H9 (cell line): ENCODE data around the gene TATDN2. TPM values are rescaled to one million over a fixed set of nuclear protein-coding genes. Genes with fewer than 3 reads are reported as not detected.

Source experiments
- DNase-seq: peaks from one replicate; pipeline ENCODE4 v3.0.0-alpha.2; 2017
- H2AFZ ChIP-seq: one replicate; pipeline ENCODE4 v1.6.1; 2013; ENCODE audit warnings: mild to moderate bottlenecking, low read length, control low read depth, moderate library complexity
- H2AK5ac ChIP-seq: 2 replicates; pipeline ENCODE4 v1.6.1; 2013; ENCODE audit warnings: low read length, control low read depth, mixed read lengths; ENCODE audit not compliant: insufficient read length
- H2BK120ac ChIP-seq: one replicate; pipeline ENCODE4 v1.6.1; 2013; ENCODE audit warnings: low read depth, mild to moderate bottlenecking, low read length, control low read depth, inconsistent platforms; ENCODE audit not compliant: poor library complexity, severe bottlenecking
- H2BK12ac ChIP-seq: 2 replicates; pipeline ENCODE4 v1.6.1; 2013; ENCODE audit warnings: low read length, control low read depth, mixed read lengths, low read depth; ENCODE audit not compliant: insufficient read length
- H2BK15ac ChIP-seq: 2 replicates; pipeline ENCODE4 v1.6.1; 2013; ENCODE audit warnings: low read depth, low read length, control low read depth
- H2BK20ac ChIP-seq: one replicate; pipeline ENCODE4 v1.6.1; 2013; ENCODE audit warnings: low read depth, mild to moderate bottlenecking, low read length, control low read depth, inconsistent platforms; ENCODE audit not compliant: poor library complexity, severe bottlenecking
- H2BK5ac ChIP-seq: 2 replicates; pipeline ENCODE4 v1.6.1; 2013; ENCODE audit warnings: low read length, control low read depth, mixed read lengths; ENCODE audit not compliant: insufficient read length
- H3K14ac ChIP-seq: 2 replicates; pipeline ENCODE4 v1.6.1; 2013; ENCODE audit warnings: low read length, control low read depth; ENCODE audit not compliant: insufficient read depth
- H3K18ac ChIP-seq: 2 replicates; pipeline ENCODE4 v1.6.1; 2013; ENCODE audit warnings: low read depth, mild to moderate bottlenecking, mixed read lengths, low read length, control low read depth; ENCODE audit not compliant: insufficient read length
- H3K23ac ChIP-seq: 2 replicates; pipeline ENCODE4 v1.6.1; 2013; ENCODE audit warnings: low read length, control low read depth, mixed read lengths, low read depth; ENCODE audit not compliant: insufficient read length
- H3K23me2 ChIP-seq: 2 replicates; pipeline ENCODE4 v1.6.1; 2013; ENCODE audit warnings: low read depth, mild to moderate bottlenecking, mixed read lengths, low read length, control low read depth; ENCODE audit not compliant: insufficient read length, poor library complexity, severe bottlenecking
- H3K27ac ChIP-seq: 2 replicates; pipeline ENCODE4 v1.5.1; 2013; ENCODE audit warnings: low read length, control low read depth, mixed read lengths, low read depth; ENCODE audit not compliant: insufficient read length
- H3K27me3 ChIP-seq: 2 replicates; pipeline ENCODE4 v1.6.1; 2013; ENCODE audit warnings: low read length, control low read depth, inconsistent platforms; ENCODE audit not compliant: insufficient read depth
- H3K4ac ChIP-seq: 2 replicates; pipeline ENCODE4 v1.6.1; 2013; ENCODE audit warnings: low read depth, mild to moderate bottlenecking, control low read depth, inconsistent platforms, low read length, moderate library complexity
- H3K4me1 ChIP-seq: 2 replicates; pipeline ENCODE4 v1.6.1; 2013; ENCODE audit warnings: low read length, control low read depth, inconsistent platforms; ENCODE audit not compliant: insufficient read depth
- H3K4me2 ChIP-seq: 2 replicates; pipeline ENCODE4 v1.6.1; 2013; ENCODE audit warnings: low read length, control low read depth, mixed read lengths; ENCODE audit not compliant: insufficient read length, insufficient read depth
- H3K56ac ChIP-seq: 2 replicates; pipeline ENCODE4 v1.6.1; 2013; ENCODE audit warnings: low read depth, mild to moderate bottlenecking, mixed read lengths, low read length, control low read depth; ENCODE audit not compliant: insufficient read length
- H3K79me1 ChIP-seq: 2 replicates; pipeline ENCODE4 v1.6.1; 2013; ENCODE audit warnings: low read depth, mild to moderate bottlenecking, moderate library complexity, low read length, control low read depth, inconsistent platforms; ENCODE audit not compliant: insufficient read depth, poor library complexity, severe bottlenecking
- H3K79me2 ChIP-seq: 2 replicates; pipeline ENCODE4 v1.6.1; 2013; ENCODE audit warnings: low read length, control low read depth, inconsistent platforms; ENCODE audit not compliant: insufficient read depth
- H3K9ac ChIP-seq: 2 replicates; pipeline ENCODE4 v1.6.1; 2013; ENCODE audit warnings: low read length, control low read depth, mixed read lengths; ENCODE audit not compliant: insufficient read length; ENCODE audit errors: extremely low read depth
- H3K9me3 ChIP-seq: one replicate; pipeline ENCODE4 v1.6.1; 2013; ENCODE audit warnings: low read depth, low read length, inconsistent platforms; ENCODE audit not compliant: control insufficient read depth
- H3T11ph ChIP-seq: one replicate; pipeline ENCODE4 v1.6.1; 2013; ENCODE audit warnings: mild to moderate bottlenecking, low read length, control low read depth, inconsistent platforms
- H4K20me1 ChIP-seq: one replicate; pipeline ENCODE4 v1.6.1; 2013; ENCODE audit not compliant: control insufficient read depth, insufficient read length, insufficient read depth
- H4K5ac ChIP-seq: 2 replicates; pipeline ENCODE4 v1.6.1; 2013; ENCODE audit warnings: low read depth, mild to moderate bottlenecking, mixed read lengths, low read length, control low read depth; ENCODE audit not compliant: insufficient read length
- H4K8ac ChIP-seq: replicated peaks from 2 replicates; pipeline ENCODE4 v1.6.1; 2013; ENCODE audit warnings: low read length, control low read depth, mixed read lengths, low read depth; ENCODE audit not compliant: insufficient read length
- H4K91ac ChIP-seq: 2 replicates; pipeline ENCODE4 v1.6.1; 2013; ENCODE audit warnings: low read depth, mild to moderate bottlenecking, moderate library complexity, mixed read lengths, low read length, control low read depth; ENCODE audit not compliant: insufficient read length
- H3K27ac Mint-ChIP-seq, 3 experiments: 2 replicates in 2 of 3; 3 replicates in 1 of 3; pipeline ENCODE4 v1.8.0; 2020 to 2021; ENCODE audit warnings: mixed read lengths in 3 of 3, mild to moderate bottlenecking in 1 of 3, moderate library complexity in 1 of 3
- H3K27me3 Mint-ChIP-seq: 2 replicates; pipeline ENCODE4 v1.8.0; 2021; ENCODE audit warnings: low read depth, mild to moderate bottlenecking, moderate library complexity, mixed read lengths
- H3K36me3 Mint-ChIP-seq, 3 experiments: 2 replicates in 2 of 3; 3 replicates in 1 of 3; pipeline ENCODE4 v1.8.0; 2020 to 2021; ENCODE audit warnings: low read depth in 3 of 3, mixed read lengths in 3 of 3; ENCODE audit not compliant: insufficient read depth in 1 of 3
- H3K4me1 Mint-ChIP-seq, 2 experiments: 2 replicates each; pipeline ENCODE4 v1.8.0; 2020; ENCODE audit warnings: mixed read lengths in 2 of 2
- H3K4me3 Mint-ChIP-seq, 2 experiments: 2 replicates in 1 of 2; 3 replicates in 1 of 2; pipeline ENCODE4 v1.8.0; 2020 to 2021; ENCODE audit warnings: mild to moderate bottlenecking in 2 of 2, mixed read lengths in 2 of 2, moderate library complexity in 1 of 2
- H3K9me3 Mint-ChIP-seq, 2 experiments: 2 replicates in 1 of 2; 3 replicates in 1 of 2; pipeline ENCODE4 v1.8.0; 2020; ENCODE audit warnings: mild to moderate bottlenecking in 2 of 2, mixed read lengths in 2 of 2, moderate library complexity in 1 of 2
- WGBS: extraction: QIAGEN DNeasy Blood & Tissue Kit; methylation state at CpG from one replicate; pipeline ENCODE4 v1.1.7; 2013; ENCODE audit warnings: missing lambda C conversion rate, low lambda C conversion rate, mixed read lengths; ENCODE audit not compliant: insufficient read length; ENCODE audit errors: extremely low coverage; 5-methylcytosine and 5-hydroxymethylcytosine counted together
- total RNA-seq: library from RNA; stranded (reverse); gene quantifications from 2 replicates; pipeline ENCODE4 v1.2.1, GENCODE V29; 2021
- TF ChIP-seq, protein P1 (sequence below): fragments of 200-600 bp; sonication (generic); conservative IDR thresholded peaks from 3 replicates; pipeline ENCODE4 v1.8.0; 2021; ENCODE audit warnings: antibody characterized with exemption, mild to moderate bottlenecking

Gene TATDN2
- total RNA-seq, 1 experiment from 2014 or later: 34.4 TPM

DNA sequence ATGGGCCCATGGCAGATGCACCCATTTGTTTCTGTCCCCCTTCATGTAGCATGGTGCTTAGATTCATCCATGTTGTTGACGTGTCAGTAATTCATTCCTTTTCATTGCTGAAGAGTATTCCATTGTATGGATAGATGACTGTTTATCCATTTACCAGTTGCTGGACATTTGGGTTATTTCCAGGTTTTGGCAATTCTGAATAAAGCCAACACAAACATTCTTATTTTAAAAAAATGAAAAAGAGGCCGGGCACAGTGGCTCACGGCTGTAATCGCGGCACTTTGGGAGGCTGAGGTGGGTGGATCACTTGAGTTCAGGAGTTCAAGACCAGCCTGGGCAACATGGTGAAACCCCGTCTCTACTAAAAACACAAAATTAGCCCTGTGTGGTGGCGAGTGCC is 18.7 kb upstream of the TATDN2 start:
- Histone ChIP-seq H2BK15ac (no peak overlapping the region), H2BK120ac (no peak overlapping the region), H3K23ac (no peak overlapping the region), H4K91ac (no peak overlapping the region), H3K56ac (no peak overlapping the region), H3K79me1 (no peaks in the 10 kb centered on the region), H3K14ac (no peak overlapping the region), H3K27me3 (no peaks in the 10 kb centered on the region), H2AFZ (no peak overlapping the region), H2AK5ac (no peak overlapping the region), H4K5ac (no peak overlapping the region), H4K8ac (no peak overlapping the region), H3K4ac (no peak overlapping the region), H3K4me2 (no peak overlapping the region), H3K27ac (no peak overlapping the region), H3K9me3 (no peaks in the 10 kb centered on the region), H2BK12ac (no peak overlapping the region), H4K20me1 (no peaks in the 10 kb centered on the region), H3K9ac (no peak overlapping the region), H3K23me2 (no peaks in the 10 kb centered on the region), H3K79me2 (no peaks in the 10 kb centered on the region), H2BK20ac (no peak overlapping the region), H3K4me1 (peaks cover 4% of the 10 kb centered on the region; the same call in 1 of the 2 replicates), H3T11ph (no peak overlapping the region), H2BK5ac (no peak overlapping the region), H3K18ac (no peak overlapping the region)
- Mint-ChIP-seq H3K27me3 (no peaks in the 10 kb centered on the region), H3K27ac (no peak overlapping the region), H3K4me1 (peaks cover 15 to 28% of the 10 kb centered on the region in 2 experiments), H3K9me3 (no peaks in the 10 kb centered on the region; a peak in 1 of 5 replicates), H3K36me3 (peaks cover 0 to 2% (median 0%) of the 10 kb centered on the region in 3 experiments; a peak in 1 of 7 replicates), H3K4me3 (no peak overlapping the region)
- TF ChIP-seq, protein P1, sequence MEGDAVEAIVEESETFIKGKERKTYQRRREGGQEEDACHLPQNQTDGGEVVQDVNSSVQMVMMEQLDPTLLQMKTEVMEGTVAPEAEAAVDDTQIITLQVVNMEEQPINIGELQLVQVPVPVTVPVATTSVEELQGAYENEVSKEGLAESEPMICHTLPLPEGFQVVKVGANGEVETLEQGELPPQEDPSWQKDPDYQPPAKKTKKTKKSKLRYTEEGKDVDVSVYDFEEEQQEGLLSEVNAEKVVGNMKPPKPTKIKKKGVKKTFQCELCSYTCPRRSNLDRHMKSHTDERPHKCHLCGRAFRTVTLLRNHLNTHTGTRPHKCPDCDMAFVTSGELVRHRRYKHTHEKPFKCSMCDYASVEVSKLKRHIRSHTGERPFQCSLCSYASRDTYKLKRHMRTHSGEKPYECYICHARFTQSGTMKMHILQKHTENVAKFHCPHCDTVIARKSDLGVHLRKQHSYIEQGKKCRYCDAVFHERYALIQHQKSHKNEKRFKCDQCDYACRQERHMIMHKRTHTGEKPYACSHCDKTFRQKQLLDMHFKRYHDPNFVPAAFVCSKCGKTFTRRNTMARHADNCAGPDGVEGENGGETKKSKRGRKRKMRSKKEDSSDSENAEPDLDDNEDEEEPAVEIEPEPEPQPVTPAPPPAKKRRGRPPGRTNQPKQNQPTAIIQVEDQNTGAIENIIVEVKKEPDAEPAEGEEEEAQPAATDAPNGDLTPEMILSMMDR: no peak
- WGBS: no CpG with 5 or more reads among the region's 7 CpGs
- DNase-seq: no peak
